SK-N-MC (cell line): Measurements from ENCODE around the gene GJA5.

Source experiments
- EZH2 ChIP-seq: fragments of 200-600 bp; sonication (generic); IDR thresholded peaks from one replicate; pipeline ENCODE4 v1.6.1; 2017; ENCODE audit warnings: antibody characterized with exemption
- POLR2AphosphoS5 ChIP-seq: IDR thresholded peaks from 2 replicates; pipeline ENCODE4 v1.6.1; 2012; ENCODE audit warnings: mild to moderate bottlenecking, low read depth, low read length, borderline replicate concordance

GRCh38 chr1:147781056-147781471 lies 20.7 kb upstream of the GJA5 start:
- TF ChIP-seq POLR2AphosphoS5, result no peak
- no peak for TF ChIP-seq EZH2
